HAP-1 (cell line): ENCODE results near the gene SLC5A5.

Experiments
- DNase-seq, 2 experiments: peaks; one replicate each; pipeline ENCODE4 v3.0.0-alpha.2; 2016 to 2020; ENCODE audit warnings: low spot score in 2 of 2
- H3K27me3 ChIP-seq: fragments of 250-450 bp; sonication (Bioruptor Pico); 2 replicates; pipeline ENCODE4 v1.5.1; 2020; ENCODE audit warnings: low read depth, mild to moderate bottlenecking, moderate library complexity
- H3K36me3 ChIP-seq: fragments of 250-450 bp; sonication (Bioruptor Pico); replicated peaks from 2 replicates; pipeline ENCODE4 v1.5.1; 2020; ENCODE audit warnings: mild to moderate bottlenecking
- H3K4me1 ChIP-seq: fragments of 250-450 bp; sonication (Bioruptor Pico); 2 replicates; pipeline ENCODE4 v1.5.1; 2020; ENCODE audit warnings: mild to moderate bottlenecking
- H3K4me3 ChIP-seq: fragments of 250-450 bp; sonication (Bioruptor Pico); 2 replicates; pipeline ENCODE4 v1.5.1; 2020; ENCODE audit warnings: mild to moderate bottlenecking, moderate library complexity
- H3K9me3 ChIP-seq: fragments of 250-450 bp; sonication (Bioruptor Pico); 2 replicates; pipeline ENCODE4 v1.5.1; 2020; ENCODE audit warnings: mild to moderate bottlenecking, moderate library complexity
- in situ Hi-C: fragments of 300-500 bp; cut with MboI; formaldehyde crosslinking; loops from 3 replicates; pipeline ENCODE4 v1.14.3; 2020; ENCODE audit warnings: low sequenced_read_pairs, inconsistent platforms, mixed read lengths

Gene SLC5A5

DNA sequence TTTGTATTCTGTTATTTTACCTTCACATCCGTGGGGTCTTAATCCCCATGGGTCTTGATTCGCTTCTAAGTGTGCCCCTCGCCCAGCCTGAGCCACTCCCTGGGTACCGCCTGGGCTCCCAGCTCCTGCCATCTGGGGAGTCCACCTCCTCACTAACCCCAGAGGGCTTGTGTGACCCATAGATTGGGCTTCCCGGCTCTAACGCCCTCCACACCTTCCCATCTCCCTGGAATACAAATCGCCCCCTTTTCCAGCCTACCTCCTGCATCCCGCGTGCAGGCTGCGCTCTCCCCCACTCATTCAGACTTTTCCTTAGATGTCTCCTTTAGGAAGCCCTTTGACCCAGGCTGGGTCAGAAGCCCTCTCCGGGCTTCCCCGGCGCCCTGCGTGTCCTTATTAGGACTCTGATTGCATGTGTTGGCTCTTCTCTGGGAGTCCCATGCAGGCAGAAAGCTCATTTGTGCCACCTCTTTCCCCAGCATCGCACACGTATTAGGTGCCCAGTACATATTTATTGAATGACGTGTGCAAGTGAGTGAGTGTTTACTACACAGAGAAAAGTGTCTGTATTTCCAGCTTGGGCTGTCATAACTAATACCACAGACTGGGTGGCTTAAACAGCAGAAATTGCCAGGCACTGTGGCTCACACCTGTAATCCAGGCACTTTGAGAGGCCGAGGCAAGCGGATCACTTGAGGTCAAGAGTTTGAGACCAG lies 61.8 kb downstream of the SLC5A5 start:
- DNase-seq: no peak
- Histone ChIP-seq H3K4me1 (peaks cover 14% of the 10 kb centered on the region), H3K9me3 (no peaks in the 10 kb centered on the region), H3K27me3 (no peaks in the 10 kb centered on the region), H3K36me3 (peaks cover 14% of the 10 kb centered on the region), H3K4me3 (peak overlapping the region; percentile 87)
- in situ Hi-C loops: no loop called here

DNA sequence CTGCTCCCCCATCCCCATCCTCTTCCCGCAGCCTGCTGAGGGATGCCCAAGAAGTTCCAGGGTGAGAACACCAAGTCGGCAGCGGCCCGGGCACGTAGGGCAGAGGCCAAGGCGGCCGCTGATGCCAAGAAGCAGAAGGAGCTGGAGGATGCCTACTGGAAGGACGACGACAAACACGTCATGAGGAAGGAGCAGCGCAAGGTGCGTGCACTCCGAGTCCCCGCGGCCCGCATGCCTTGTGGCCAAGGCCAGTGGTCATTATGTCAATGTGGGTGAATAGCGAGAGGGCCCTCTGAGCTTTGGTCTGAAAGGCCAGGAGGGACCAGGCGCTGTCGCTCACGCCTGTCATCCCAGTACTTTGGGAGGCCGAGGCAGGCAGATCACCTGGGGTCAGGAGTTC lies 64.6 kb downstream of the SLC5A5 start:
- H3K9me3 ChIP-seq: no peaks in the 10 kb centered on the region
- peaks cover 26% of the 10 kb centered on the region for H3K36me3 ChIP-seq
- in situ Hi-C loops: no loop called here
- no peak for DNase-seq
- no peak overlapping the region for H3K4me3 ChIP-seq
- no peaks in the 10 kb centered on the region for H3K27me3 ChIP-seq
- peaks cover 14% of the 10 kb centered on the region for H3K4me1 ChIP-seq

- DNase-seq: no peak
- H3K27me3 ChIP-seq: no peaks in the 10 kb centered on the region
- H3K36me3 ChIP-seq: peaks cover 26% of the 10 kb centered on the region
- H3K4me3 ChIP-seq: no peak overlapping the region
- H3K4me1 ChIP-seq: peaks cover 5% of the 10 kb centered on the region; the same call in 1 of the 2 replicates
- in situ Hi-C loops: no loop called here
- no peaks in the 10 kb centered on the region for H3K9me3 ChIP-seq
Observed at GRCh38 chr19:17937371-17937900, 65.7 kb downstream of the SLC5A5 start.

- DNase-seq: peak; percentile 56 to 86
- Histone ChIP-seq H3K9me3 (no peaks in the 10 kb centered on the region), H3K4me3 (no peak overlapping the region), H3K27me3 (no peaks in the 10 kb centered on the region), H3K36me3 (peaks cover 26% of the 10 kb centered on the region), H3K4me1 (peaks cover 5% of the 10 kb centered on the region; the same call in 1 of the 2 replicates)
- in situ Hi-C loops: no loop called here
Observed at GRCh38 chr19:17938092-17938845, 66.5 kb downstream of the SLC5A5 start.

- no peaks in the 10 kb centered on the region for H3K27me3 ChIP-seq
- H3K9me3 ChIP-seq: no peaks in the 10 kb centered on the region
- H3K4me1 ChIP-seq: peaks cover 2% of the 10 kb centered on the region
- peaks cover 34% of the 10 kb centered on the region for H3K36me3 ChIP-seq
- in situ Hi-C loops: loop anchor here (10.0 kb wide), 1 partner anchor 53 kb away; no protein-coding TSS in a partner anchor
- no peak overlapping the region for H3K4me3 ChIP-seq
- no peak for DNase-seq
Observed at GRCh38 chr19:17942181-17942580, 70.4 kb downstream of the SLC5A5 start.

GRCh38 chr19:17942582-17943273 lies 71.0 kb downstream of the SLC5A5 start:
- H3K4me1 ChIP-seq: peaks cover 6% of the 10 kb centered on the region
- in situ Hi-C loops: loop anchor here (10.0 kb wide), 1 partner anchor 52 kb away; no protein-coding TSS in a partner anchor
- H3K27me3 ChIP-seq: no peaks in the 10 kb centered on the region

DNA sequence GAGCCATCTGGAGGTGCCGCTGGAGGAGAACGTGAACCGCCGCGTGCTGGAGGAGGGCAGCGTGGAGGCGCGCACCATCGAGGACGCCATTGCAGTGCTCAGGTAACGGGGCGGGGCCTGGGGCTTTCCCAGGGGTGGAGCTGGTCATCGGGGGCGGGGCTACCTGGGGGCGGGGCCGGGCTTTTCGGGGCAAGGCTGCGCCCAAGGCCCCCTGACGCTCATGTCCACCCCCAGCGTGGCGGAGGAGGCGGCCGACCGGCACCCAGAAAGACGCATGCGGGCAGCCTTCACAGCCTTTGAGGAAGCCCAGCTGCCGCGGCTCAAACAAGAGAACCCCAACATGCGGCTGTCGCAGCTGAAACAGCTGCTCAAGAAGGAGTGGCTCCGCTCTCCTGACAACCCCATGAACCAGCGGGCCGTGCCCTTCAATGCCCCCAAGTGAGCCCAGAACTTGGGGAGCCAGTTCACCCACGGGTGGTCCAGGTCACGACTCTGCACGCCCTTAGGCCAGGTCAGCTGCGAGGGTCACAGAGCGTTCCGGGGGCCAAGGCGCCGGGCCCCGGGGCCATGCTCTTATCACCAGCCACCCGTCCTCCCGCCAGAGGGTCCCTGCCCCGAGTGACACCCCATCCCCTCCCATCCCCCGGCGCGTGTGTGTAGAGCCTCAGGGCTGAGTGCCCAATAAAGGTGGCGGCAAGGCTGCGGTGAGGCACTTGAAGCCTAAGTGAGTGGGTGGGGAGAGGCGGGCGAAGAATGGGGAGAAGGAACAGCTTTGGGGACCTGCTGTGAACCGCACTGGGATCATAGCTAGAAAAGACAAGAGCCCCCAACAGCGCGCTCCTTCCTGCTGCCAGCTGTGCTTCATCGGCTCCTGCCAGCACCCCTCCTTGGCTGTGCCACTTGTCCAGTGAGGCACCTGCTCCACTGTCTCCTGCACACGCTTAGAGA lies 71.8 kb downstream of the SLC5A5 start:
- Histone ChIP-seq H3K4me1 (peaks cover 6% of the 10 kb centered on the region), H3K27me3 (no peaks in the 10 kb centered on the region), H3K4me3 (no peak overlapping the region), H3K9me3 (no peaks in the 10 kb centered on the region), H3K36me3 (peaks cover 22% of the 10 kb centered on the region)
- in situ Hi-C loops: loop anchor here (10.0 kb wide), 1 partner anchor 51 kb away; no protein-coding TSS in a partner anchor
- no peak for DNase-seq

More at GRCh38 chr19:17942582-17943273, 71.0 kb downstream of the SLC5A5 start:
- no peaks in the 10 kb centered on the region for H3K9me3 ChIP-seq
- DNase-seq: no peak
- H3K36me3 ChIP-seq: peaks cover 30% of the 10 kb centered on the region
- no peak overlapping the region for H3K4me3 ChIP-seq

DNA sequence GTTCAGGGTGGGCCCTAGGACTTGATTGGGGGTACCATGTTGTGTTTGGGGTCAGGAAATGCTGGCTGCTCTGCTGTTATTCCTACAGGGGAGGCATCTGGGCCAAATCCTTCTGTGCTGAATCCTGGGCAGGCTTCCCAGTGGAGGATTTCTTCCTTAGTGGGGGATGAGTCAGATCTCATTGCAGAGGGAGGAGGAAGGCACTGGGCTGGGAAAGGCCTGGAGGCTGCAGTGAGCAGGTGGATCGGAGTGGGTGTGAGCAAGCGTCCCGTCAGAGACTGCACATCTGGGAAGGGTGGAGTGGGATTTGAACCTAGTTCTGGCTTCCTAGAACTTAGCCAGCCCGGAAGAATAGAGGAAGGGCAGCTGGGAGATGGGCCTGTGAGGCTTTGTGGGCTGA lies 72.6 kb downstream of the SLC5A5 start:
- no peaks in the 10 kb centered on the region for H3K9me3 ChIP-seq
- no peak for DNase-seq
- H3K36me3 ChIP-seq: peaks cover 18% of the 10 kb centered on the region
- in situ Hi-C loops: loop anchor here (10.0 kb wide), 1 partner anchor 50 kb away; no protein-coding TSS in a partner anchor
- H3K27me3 ChIP-seq: no peaks in the 10 kb centered on the region
- H3K4me1 ChIP-seq: peaks cover 9% of the 10 kb centered on the region
- H3K4me3 ChIP-seq: no peak overlapping the region
